Skeletal muscle tissue (tissue), 4 donors: ENCODE measurements around the gene INS. TPM values are rescaled to one million over a fixed set of nuclear protein-coding genes. Genes with fewer than 3 reads are reported as not detected.

Source experiments
- H3K27ac ChIP-seq: one replicate; pipeline ENCODE4 v1.7.0; 2013; ENCODE audit warnings: mild to moderate bottlenecking, low read depth, low read length, inconsistent platforms
- H3K27me3 ChIP-seq, 3 donors: one replicate each; pipeline ENCODE4 v1.7.0; 2013; ENCODE audit warnings: low read length in 3 of 3; ENCODE audit not compliant: control insufficient read depth in 3 of 3, insufficient read depth in 3 of 3
- H3K36me3 ChIP-seq, 3 donors: one replicate each; pipeline ENCODE4 v1.7.0; 2013; ENCODE audit warnings: low read length in 3 of 3; ENCODE audit not compliant: control insufficient read depth in 3 of 3, insufficient read depth in 3 of 3
- H3K4me1 ChIP-seq, 3 donors: one replicate each; pipeline ENCODE4 v1.7.0; 2013; ENCODE audit warnings: low read length in 3 of 3, mild to moderate bottlenecking in 3 of 3; ENCODE audit not compliant: control insufficient read depth in 3 of 3, insufficient read depth in 3 of 3
- H3K4me3 ChIP-seq, 3 donors: one replicate each; pipeline ENCODE4 v1.7.0; 2013; ENCODE audit warnings: low read length in 3 of 3
- H3K9ac ChIP-seq, 3 donors: one replicate each; pipeline ENCODE4 v1.7.0; 2013; ENCODE audit warnings: low read length in 3 of 3, mild to moderate bottlenecking in 3 of 3, moderate library complexity in 2 of 3, low read depth in 1 of 3
- H3K9me3 ChIP-seq, 3 donors: one replicate each; pipeline ENCODE4 v1.7.0; 2013; ENCODE audit warnings: low read length in 3 of 3; ENCODE audit not compliant: control insufficient read depth in 3 of 3
- total RNA-seq: library from RNA; depleted of rRNA; stranded (reverse); fragments of >200 nt; gene quantifications from one replicate; pipeline ENCODE4 v1.2.3, GENCODE V29; 2014
- donor health status: Osteomylitis.

Gene INS
- not detected for total RNA-seq

DNA sequence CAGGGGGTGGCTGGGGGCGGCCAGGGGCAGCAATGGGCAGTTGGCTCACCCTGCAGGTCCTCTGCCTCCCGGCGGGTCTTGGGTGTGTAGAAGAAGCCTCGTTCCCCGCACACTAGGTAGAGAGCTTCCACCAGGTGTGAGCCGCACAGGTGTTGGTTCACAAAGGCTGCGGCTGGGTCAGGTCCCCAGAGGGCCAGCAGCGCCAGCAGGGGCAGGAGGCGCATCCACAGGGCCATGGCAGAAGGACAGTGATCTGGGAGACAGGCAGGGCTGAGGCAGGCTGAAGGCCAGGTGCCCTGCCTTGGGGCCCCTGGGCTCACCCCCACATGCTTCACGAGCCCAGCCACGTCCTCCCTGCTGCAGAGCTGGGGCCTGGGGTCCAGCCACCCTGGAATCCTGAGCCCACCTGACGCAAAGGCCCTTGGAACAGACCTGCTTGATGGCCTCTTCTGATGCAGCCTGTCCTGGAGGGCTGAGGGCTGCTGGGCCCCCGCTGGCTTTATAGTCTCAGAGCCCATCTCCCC is at the start of gene INS:
TSS of gene INS (minus strand) at position 474 of the 524 bp plus-strand sequence. CDS start at position 236, 238 bp downstream.
- H3K27ac ChIP-seq, result no peak within 1 kb of the TSS
- no peaks in the 10 kb centered on the region for H3K36me3 ChIP-seq
- H3K4me1 ChIP-seq, result peaks cover 3 to 10% (median 5%) of the 10 kb centered on the region in 3 donors
- H3K4me3 ChIP-seq, result no peak within 1 kb of the TSS
- H3K27me3 ChIP-seq, result peaks cover 9 to 53% (median 39%) of the 10 kb centered on the region in 3 donors
- H3K9me3 ChIP-seq, result no peaks in the 10 kb centered on the region
- no peak within 1 kb of the TSS for H3K9ac ChIP-seq

DNA sequence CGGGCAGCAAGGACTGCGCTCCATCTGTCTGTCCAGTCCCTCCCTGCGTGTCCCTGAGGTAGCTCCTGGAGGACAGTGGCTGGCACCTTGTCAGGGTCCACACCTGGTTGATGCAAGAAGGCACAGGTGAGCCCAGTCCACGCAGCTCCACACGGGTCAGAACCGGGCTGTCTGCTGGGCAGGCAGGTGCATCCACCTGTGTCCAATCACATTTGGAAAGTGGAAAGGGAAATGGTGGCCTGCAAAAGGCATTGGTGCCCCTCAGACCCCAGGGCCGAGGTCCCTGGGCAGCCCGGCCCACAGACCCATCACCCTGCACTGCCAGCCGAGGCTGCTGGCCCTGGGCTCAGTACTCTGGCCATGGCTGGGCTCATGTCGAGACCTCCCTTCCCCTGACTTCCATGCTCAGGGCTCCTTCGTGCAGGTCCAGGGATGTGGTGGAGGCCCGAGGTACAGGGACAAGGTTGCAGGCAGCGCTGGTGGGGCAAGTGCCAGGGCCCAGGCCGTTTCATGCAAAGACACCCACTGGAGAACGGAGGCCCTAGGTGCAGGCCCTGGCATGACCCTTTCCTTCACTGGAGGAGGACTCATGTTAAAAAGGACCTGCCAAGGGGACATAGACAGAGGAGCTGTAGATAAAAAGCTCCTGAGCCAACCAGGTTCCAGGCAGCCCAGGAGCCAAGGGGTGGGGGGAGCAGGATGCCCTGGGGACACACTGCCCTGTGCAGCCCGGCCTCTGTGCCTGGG is 49.5 kb upstream of the INS start:
- H3K9ac ChIP-seq, result no peak overlapping the region
- H3K4me3 ChIP-seq, result no peak overlapping the region
- H3K9me3 ChIP-seq, result peaks cover 0 to 7% (median 0%) of the 10 kb centered on the region in 3 donors
- no peaks in the 10 kb centered on the region for H3K4me1 ChIP-seq
- no peaks in the 10 kb centered on the region for H3K36me3 ChIP-seq
- H3K27me3 ChIP-seq, result peaks cover 19 to 54% (median 47%) of the 10 kb centered on the region in 3 donors
- H3K27ac ChIP-seq, result no peak overlapping the region

- no peak overlapping the region for H3K9ac ChIP-seq
- no peak overlapping the region for H3K27ac ChIP-seq
- H3K4me3 ChIP-seq, result no peak overlapping the region
- H3K27me3 ChIP-seq, result peaks cover 19 to 51% (median 47%) of the 10 kb centered on the region in 3 donors
- no peaks in the 10 kb centered on the region for H3K4me1 ChIP-seq
- H3K9me3 ChIP-seq, result peaks cover 0 to 7% (median 0%) of the 10 kb centered on the region in 3 donors
- no peaks in the 10 kb centered on the region for H3K36me3 ChIP-seq
Measured at GRCh38 chr11:2209900-2210321, 48.9 kb upstream of the INS start.

GRCh38 chr11:2209370-2209801 is 48.4 kb upstream of the INS start:
- no peaks in the 10 kb centered on the region for H3K36me3 ChIP-seq
- H3K27me3 ChIP-seq, result peaks cover 19 to 51% (median 44%) of the 10 kb centered on the region in 3 donors
- no peaks in the 10 kb centered on the region for H3K4me1 ChIP-seq
- H3K4me3 ChIP-seq, result no peak overlapping the region
- H3K9me3 ChIP-seq, result peaks cover 0 to 7% (median 0%) of the 10 kb centered on the region in 3 donors
- H3K9ac ChIP-seq, result no peak overlapping the region
- no peak overlapping the region for H3K27ac ChIP-seq

DNA sequence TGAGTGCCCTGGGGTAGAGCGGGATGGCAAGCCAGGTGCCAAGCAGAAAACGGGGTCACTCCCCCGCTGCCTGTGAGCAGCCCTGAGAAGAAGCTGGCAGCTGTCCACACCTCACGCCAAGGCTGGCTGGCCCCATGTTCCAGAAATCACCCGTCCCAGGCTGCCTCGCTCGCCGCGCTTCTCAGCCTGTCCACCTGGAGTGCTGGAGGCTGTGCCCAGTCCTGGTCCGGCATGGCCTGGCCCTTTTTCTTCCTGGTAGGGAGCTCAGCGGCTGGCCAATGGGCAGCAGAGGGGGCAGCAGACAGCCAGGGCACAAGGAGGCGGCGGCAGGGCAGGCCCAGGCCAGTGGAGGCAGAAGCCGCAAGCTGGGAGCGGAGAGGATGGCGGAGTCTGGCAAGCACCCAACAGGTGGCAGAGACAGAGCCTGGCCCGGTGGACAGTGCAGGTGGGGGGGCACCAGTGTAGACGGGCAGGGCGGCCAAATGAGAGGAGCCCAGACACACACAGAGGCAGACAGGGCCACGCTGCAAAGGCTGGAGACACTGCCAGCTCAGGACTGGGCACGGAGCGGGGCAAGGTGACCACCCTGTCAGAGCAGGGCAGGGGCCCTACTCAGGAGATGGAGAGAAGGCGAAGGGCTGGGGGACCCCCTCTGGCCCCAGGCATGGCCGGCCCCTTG is 47.8 kb upstream of the INS start:
- no peaks in the 10 kb centered on the region for H3K4me1 ChIP-seq
- no peak overlapping the region for H3K9ac ChIP-seq
- no peak overlapping the region for H3K4me3 ChIP-seq
- no peak overlapping the region for H3K27ac ChIP-seq
- H3K27me3 ChIP-seq, result peaks cover 19 to 51% (median 39%) of the 10 kb centered on the region in 3 donors
- H3K9me3 ChIP-seq, result peaks cover 0 to 7% (median 0%) of the 10 kb centered on the region in 3 donors
- no peaks in the 10 kb centered on the region for H3K36me3 ChIP-seq

DNA sequence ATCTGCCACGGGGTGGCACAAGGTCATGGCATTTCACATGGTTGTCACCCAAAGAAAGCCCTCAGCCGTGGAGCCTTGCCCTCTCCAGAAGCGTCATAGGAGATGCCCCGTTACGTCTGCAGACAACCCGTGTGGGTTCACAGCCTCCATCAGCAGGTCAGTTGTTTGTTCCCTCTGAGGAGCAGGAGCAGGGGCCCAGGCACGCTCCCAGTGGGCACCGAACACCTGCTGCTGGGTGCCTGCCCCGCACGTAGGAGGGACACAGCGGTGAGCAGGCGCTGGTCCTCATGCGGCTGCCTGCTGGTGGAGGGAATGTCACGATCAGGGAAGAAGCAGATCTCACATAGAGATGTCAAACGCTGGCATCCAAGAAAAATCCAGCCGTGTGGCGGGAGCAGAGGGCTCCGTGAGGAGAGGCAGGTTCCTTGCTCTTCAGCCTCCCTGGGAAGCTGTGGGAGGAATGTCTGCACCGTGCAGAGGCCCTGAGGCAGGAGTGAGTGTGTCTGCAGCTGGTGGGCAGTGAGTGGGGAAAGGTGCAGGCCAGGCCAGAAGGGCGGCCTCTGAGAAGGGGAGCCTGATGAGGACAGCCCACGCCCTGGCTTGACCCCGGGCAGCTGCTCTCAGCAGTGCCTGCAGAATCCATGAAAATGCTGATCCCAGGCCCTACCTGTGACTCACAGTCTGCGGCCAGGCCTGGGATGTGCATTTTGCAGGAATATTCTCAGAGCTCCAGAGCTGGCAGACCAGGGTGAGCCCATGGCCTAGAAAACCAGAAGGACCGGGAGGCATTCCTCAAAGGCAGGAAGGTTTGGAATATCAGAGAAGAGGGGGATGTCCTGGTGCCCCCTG is 47.0 kb upstream of the INS start:
- no peaks in the 10 kb centered on the region for H3K4me1 ChIP-seq
- H3K9me3 ChIP-seq, result peaks cover 0 to 7% (median 0%) of the 10 kb centered on the region in 3 donors

GRCh38 chr11:2207212-2207611 is 46.2 kb upstream of the INS start:
- Histone ChIP-seq H3K4me1 (no peaks in the 10 kb centered on the region), H3K36me3 (no peaks in the 10 kb centered on the region), H3K4me3 (no peak overlapping the region), H3K9ac (no peak overlapping the region), H3K27ac (no peak overlapping the region), H3K27me3 (peaks cover 19 to 51% (median 41%) of the 10 kb centered on the region in 3 donors), H3K9me3 (peaks cover 0 to 7% (median 0%) of the 10 kb centered on the region in 3 donors)

More for the DNA sequence above, 47.0 kb upstream of the INS start:
- Histone ChIP-seq H3K36me3 (no peaks in the 10 kb centered on the region), H3K27ac (no peak overlapping the region), H3K4me3 (no peak overlapping the region), H3K27me3 (peaks cover 19 to 51% (median 39%) of the 10 kb centered on the region in 3 donors), H3K9ac (no peak overlapping the region)

DNA sequence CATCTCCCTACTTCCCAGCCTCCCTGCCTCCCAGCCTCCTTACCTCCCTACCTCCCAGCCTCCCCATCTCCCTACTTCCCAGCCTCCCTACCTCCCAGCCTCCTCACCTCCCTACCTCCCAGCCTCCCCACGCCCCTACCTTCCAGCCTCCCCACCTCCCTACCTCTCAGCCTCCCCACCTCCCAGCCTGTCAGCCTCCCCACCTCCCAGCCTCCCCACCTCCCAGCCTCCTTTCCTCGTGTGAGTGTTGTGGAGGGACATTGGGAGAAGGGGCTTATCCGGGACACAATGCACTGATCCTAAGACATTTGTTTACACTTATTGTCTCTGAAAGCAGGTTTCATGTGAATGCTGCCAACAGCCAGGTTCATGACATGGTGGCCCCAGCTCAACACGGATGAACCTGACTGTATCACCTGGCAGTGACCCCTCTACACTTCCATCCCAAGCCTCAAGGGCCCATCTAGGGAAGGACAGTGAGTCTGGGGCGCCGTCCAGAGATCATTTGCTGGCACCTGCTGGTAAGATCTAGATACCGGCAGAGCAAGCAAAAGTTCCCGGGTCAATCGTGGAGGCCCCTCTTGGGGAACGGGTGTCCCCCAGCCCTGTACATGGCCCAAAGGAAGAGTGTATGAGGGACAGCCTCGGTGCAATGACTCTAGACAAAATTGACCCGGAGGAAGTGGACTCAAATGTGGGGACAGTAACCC is 45.1 kb upstream of the INS start:
- H3K9ac ChIP-seq, result no peak overlapping the region
- no peaks in the 10 kb centered on the region for H3K36me3 ChIP-seq
- peaks cover 0 to 7% (median 0%) of the 10 kb centered on the region in 3 donors for H3K9me3 ChIP-seq
- peaks cover 17 to 45% (median 36%) of the 10 kb centered on the region in 3 donors for H3K27me3 ChIP-seq
- H3K4me3 ChIP-seq, result no peak overlapping the region
- H3K4me1 ChIP-seq, result no peaks in the 10 kb centered on the region
- no peak overlapping the region for H3K27ac ChIP-seq

- H3K9ac ChIP-seq, result no peak overlapping the region
- H3K4me1 ChIP-seq, result no peaks in the 10 kb centered on the region
- no peak overlapping the region for H3K27ac ChIP-seq
- peaks cover 9 to 37% (median 27%) of the 10 kb centered on the region in 3 donors for H3K27me3 ChIP-seq
- no peak overlapping the region for H3K4me3 ChIP-seq
- H3K9me3 ChIP-seq, result peaks cover 0 to 7% (median 0%) of the 10 kb centered on the region in 3 donors
- no peaks in the 10 kb centered on the region for H3K36me3 ChIP-seq
Measured at GRCh38 chr11:2205214-2205720, 44.3 kb upstream of the INS start.
